Dedifferentiated amniotic fluid mesenchymal stem cell (primary cell): ENCODE data around the gene DAGLA.
"Not testable (repeated sequence)": the region's sequence is repeated elsewhere in the genome, so short reads cannot be mapped to it uniquely, and the experiment has no call there.

ENCODE experiments used
- DNase-seq: peaks from one replicate; pipeline ENCODE4 v3.0.0-alpha.2; 2016; ENCODE audit errors: extremely low spot score

Gene DAGLA, protein sequence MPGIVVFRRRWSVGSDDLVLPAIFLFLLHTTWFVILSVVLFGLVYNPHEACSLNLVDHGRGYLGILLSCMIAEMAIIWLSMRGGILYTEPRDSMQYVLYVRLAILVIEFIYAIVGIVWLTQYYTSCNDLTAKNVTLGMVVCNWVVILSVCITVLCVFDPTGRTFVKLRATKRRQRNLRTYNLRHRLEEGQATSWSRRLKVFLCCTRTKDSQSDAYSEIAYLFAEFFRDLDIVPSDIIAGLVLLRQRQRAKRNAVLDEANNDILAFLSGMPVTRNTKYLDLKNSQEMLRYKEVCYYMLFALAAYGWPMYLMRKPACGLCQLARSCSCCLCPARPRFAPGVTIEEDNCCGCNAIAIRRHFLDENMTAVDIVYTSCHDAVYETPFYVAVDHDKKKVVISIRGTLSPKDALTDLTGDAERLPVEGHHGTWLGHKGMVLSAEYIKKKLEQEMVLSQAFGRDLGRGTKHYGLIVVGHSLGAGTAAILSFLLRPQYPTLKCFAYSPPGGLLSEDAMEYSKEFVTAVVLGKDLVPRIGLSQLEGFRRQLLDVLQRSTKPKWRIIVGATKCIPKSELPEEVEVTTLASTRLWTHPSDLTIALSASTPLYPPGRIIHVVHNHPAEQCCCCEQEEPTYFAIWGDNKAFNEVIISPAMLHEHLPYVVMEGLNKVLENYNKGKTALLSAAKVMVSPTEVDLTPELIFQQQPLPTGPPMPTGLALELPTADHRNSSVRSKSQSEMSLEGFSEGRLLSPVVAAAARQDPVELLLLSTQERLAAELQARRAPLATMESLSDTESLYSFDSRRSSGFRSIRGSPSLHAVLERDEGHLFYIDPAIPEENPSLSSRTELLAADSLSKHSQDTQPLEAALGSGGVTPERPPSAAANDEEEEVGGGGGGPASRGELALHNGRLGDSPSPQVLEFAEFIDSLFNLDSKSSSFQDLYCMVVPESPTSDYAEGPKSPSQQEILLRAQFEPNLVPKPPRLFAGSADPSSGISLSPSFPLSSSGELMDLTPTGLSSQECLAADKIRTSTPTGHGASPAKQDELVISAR

DNA sequence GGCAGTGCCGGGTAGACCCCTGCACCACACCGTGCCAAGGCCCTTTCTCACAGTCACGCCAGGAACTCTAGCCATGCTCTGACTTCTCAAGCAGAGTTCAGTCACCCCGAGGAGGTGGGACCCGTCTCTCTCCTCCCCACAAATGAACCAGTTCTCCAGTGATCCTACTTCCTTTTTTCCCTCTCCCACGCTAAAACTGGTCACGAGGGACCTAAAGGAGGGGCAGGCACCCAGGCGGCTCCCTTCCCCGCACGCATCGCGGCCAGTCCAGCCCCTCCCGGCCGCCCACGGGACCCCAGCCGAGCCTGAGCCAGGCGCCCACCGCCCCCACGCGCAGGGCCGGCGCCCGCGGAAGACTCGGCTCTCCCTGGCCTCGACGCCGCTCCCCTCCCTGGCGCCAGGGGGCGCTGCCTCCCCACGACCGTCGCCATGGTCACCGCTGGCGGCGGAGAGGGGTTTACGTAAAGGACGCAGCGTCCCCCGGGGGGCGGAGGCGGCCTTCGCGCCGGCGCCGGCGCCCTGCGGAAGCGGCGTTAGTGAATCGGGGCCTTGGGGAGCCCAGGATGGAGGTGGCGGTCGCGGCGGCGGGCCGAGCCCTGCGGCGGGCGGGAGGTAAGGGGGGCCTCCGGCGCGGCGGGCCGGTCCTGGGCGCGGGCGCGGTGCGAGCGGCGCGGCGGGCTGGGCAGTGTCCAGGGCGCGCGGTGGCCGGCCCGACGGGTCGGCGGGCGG is at the start of gene DAGLA:
DAGLA (plus strand) TSS at position 499 of the 729 bp plus-strand sequence. CDS start 39,765 bp downstream, outside the sequence.
- no peak for DNase-seq

DNA sequence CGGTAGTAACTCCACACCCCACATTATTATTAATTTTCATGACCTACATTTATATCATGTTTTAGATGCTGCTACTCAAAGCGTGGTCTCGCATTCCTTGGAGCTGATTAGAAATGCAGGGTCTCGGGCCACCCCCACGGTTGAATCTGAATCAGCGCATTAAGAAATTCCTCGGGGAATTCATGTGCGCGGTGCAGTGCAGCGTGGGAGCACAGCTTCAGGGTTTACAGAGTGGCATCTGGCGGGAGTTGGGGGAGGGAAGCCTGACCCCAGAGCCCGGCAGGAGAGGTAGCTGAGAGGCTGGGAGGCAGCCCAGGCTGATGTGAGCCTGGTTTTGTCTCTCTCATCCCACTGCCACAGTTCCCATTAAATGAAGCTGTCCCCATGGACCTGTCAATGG is 48.1 kb upstream of the DAGLA start:
- DNase-seq = no peak

DNA sequence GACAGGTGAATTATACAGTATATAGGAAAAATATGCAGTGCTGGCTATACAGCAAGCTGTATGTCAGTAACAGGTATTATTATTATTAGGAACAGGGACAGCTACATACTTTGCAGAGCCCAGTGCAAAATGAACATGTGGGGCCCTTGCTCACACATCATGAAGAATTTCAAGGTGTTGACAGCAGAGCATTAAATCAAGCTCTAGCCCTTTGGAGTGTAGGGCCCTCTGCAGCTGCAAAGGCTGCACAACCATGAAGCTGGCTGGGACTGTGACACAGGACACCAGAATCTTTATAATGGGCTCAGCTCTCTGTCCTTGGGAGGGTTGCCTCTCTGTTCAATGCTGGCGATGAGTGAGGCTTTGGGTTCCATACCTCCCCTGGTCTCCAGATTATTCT is 44.9 kb upstream of the DAGLA start:
- DNase-seq = no peak

DNA sequence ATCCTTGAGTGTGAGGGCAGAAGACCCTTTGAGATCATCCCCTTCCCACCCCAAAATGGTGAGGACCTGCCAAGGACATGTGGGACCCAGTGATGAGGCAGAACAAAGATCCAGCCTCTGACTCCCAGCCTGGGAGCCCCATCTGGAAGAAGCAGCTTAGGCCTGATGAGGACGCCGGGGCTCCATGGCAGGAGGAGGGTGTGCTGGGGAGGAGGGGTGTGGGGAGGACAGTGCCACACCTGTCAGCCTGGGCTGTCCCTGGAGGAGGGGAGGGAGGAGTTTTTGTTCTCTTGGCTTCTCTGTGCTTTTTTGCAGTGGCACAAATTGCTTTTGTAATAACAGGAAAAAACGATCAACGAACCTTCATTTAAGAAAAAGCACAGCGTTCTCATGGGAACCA is 44.4 kb upstream of the DAGLA start:
- no peak for DNase-seq

DNA sequence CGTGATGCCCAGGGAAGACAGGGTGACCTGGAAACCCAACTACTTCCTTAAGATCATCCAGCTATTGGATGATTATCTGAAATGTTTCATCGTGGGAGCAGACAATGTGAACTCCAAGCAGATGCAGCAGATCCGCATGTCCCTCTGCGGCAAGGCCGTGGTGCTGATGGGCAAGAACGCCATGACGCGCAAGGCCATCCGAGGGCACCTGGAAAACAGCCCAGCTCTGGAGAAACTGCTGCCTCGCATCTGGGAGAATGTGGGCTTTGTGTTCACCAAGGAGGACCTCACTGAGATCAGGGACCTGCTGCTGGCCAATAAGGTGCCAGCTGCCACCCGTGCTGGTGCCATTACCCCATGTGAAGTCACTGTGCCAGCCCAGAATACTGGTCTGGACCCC is 43.5 kb upstream of the DAGLA start:
- DNase-seq = no peak

DNA sequence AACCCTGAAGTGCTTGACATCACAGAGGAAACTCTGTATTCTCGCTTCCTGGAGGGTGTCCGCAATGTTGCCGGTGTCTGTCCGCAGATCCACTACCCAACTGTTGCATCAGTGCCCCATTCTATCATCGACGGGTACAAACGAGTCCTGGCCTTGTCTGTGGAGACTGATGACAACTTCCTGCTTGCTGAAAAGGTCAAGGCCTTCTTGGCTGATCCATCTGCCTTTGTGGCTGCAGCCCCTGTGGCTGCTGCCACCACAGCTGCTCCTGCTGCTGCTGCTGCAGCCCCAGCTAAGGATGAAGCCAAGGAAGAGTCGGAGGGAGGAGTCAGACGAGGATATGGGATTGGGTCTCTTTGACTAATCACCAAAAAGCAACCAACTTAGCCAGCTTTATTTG is 42.9 kb upstream of the DAGLA start:
- DNase-seq = no peak

DNA sequence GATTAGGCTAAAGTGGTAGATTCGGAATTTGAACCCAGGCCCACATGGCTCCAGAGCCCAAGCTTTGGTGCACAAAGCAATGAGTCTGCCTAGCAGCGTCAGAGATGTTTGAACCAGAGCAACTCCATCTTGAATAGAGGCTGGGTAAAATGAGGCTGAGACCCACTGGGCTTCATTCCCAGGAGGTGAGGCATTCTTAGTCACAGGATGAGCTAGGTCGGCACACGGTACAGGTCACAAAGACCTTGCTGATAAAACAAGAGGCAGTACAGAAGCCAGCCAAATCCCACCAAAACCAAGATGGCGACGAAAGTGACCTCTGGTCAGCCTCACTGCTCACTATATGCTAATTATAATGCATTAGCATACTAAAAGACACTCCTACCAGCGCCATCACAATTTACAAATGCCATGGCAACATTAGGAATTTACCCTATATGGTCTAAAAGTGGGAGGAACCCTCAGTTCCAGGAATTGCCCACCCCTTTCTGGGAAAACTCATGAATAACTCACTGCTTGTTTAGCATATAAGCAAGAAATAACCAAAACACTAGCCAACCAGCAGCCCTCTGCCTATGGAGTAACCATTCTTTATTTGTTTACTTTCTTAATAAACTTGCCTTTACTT is 40.3 kb upstream of the DAGLA start:
- no peak for DNase-seq

DNA sequence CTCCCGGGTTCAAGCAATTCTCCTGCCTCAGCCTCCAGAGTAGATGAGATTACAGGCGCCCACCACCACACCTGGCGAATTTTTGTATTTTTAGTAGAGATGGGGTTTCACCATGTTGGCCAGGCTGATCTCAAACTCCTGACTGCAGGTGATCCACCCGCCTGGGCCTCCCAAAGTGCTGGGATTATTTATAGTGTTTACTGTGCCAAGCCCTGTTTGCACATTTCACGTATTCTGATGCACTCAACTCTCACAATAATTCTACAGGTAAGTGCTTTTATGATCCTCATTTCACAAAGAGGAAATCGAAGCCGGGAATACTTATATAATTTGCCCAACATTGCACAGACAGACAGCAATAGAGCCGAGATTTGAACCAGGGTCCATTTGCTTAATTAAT is 38.0 kb upstream of the DAGLA start:
- no peak for DNase-seq

DNA sequence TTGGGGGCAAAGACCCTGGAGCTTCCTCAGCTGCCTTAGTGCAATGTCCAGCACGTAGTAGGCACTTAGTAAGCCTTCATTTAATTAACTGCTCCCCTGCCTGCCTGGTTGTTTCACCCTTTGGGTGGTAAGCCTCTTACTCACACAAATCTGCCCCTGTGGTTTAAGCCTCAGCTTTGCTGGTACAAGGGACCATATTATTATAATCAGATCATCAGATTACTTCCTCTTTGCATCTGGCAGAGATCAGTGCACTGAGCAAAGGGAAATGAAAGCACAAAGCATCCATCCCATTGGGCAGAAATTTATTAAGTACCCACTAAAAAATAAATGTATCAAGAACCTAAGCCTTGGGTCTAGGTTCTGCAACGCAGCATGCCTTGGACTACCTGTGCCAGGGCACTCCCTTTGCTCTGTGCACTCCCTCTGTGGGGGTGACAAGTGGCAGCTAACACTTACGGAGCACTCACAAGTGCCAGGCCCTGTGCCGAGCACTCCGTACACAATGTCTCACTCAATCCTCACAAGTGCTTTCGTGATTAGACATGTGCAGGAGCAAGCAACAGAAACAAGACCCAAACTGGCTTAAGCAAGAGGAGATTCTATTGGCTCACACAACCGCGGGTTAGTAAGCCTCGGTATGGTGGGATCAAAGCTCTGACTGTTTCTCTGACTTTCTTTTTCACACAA is 34.9 kb upstream of the DAGLA start:
- DNase-seq = no peak

DNA sequence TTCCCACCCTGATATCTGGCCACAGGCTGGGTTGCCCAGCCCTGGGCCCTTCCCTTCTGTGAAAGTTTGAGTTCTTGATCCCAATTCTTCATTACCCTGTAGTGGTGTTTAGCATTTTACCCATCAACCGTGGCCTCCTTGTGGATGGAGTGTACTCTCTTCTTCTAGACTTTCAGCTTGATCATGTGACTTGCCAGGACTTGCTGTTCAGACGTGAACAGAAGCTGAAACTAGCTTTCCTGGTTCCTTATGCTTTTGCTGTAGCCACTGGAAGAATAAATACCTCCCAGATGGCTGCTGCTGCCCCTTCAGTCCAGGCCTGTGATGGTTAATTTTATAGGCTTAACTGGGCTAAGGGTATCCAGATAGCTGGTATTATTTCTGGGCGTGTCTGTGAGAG is 32.7 kb upstream of the DAGLA start:
- DNase-seq = no peak

DNA sequence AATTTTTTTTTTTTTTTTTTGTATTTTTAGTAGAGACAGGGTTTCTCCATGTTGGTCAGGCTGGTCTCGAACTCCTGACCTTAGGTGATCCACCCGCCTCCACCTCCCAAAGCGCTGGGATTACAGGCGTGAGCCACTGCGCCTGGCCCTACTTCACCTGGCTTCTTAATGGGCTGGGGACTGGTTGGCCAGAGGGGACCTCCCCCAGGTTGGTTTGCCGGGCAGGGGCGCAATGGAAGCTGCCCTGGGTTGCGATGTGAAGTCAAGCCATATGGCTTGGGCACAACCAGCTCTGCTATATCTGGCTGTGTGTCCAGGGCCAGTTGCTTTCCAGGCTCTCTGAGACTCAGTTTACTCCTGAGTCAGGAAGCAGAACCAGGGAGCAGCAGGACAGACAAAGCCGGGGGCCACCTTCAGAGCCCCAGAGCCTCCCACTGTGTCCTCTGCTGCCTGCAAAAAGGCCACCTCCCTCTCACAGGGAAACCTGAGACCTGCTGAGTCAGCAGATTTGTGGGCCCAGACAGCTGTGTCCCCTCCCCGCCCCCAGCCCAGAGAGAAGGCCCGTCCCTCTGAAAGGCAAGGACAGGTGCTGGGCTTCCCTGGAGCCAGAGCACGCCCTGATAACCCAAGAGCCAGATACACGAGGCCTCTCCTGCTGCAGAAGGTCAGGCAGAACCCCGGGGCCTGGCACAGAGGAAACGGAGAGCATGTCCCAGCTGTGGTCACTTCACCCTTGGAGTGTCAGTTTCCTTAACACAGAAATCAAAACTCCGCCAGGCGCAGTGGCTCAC is 29.2 kb upstream of the DAGLA start:
- DNase-seq = no peak

DNA sequence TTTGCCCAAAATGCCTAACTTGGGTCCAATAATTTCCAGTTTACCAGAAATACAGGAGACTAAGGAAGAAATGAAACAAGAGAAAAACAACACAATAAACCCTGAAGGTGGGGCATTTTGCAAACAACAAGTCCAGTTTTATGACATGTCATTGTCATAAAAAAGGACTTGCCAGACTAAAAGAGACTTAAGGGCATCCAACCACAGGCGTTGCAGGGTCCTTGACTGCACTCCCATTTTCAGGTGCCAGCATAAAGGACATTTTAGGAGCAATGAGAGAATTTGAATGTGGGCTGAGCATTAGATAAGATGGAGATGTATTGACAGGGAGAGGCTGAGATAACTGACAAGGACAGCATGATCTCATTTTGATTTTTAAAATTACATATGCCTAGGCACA is 28.1 kb upstream of the DAGLA start:
- no peak for DNase-seq

DNA sequence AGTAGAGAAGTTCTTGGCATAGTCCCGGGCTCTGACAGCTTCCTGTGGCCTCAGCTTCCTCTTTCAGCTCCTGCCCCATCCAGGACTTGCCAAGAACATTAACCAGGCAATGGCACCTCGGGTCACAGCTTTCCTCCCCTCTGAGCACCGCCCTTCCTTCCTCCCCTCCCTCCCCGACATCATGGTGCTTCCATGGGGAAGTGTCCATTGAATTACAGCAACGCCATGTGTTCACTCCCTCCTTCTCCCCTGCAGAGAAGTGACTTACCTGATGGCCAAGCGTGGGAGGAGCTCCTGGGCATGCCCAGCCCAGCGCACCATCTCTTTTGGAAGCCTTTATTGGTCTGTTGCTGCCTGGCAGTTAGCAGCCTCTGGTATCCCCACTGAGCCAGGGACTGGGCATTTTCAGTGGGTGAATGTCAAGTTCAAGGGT is 25.8 kb upstream of the DAGLA start:
- no peak for DNase-seq

DNA sequence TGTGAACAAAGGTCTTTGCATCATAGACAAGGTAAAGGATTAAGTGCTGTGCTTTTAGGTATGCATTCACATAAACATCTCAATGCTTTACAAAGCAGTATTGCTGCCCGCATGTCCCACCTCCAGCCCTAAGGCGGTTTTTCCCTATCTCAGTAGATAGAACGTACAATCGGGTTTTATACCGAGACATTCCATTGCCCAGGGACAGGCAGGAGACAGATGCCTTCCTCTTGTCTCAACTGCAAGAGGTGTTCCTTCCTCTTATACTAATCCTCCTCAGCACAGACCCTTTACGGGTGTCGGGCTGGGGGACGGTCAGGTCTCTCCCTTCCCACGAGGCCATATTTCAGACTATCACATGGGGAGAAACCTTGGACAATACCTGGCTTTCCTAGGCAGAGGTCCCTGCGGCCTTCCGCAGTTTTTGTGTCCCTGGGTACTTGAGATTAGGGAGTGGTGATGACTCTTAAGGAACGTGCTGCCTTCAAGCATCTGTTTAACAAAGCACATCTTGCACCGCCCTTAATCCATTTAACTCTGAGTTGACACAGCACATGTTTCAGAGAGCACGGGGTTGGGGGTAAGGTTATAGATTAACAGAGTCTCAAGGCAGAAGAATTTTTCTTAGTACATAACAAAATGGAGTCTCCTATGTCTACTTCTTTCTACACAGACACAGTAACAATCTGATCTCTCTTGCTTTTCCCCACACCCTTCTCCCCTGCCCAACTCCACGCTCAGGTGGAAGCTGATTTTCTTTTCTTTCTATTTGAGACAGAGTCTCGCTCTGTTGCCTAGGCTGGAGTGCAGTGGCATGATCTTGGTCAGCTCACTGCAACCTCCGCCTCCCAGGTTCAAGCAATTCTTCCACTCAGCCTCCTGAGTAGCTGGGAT is 24.7 kb upstream of the DAGLA start:
- DNase-seq = not testable (repeated sequence)

DNA sequence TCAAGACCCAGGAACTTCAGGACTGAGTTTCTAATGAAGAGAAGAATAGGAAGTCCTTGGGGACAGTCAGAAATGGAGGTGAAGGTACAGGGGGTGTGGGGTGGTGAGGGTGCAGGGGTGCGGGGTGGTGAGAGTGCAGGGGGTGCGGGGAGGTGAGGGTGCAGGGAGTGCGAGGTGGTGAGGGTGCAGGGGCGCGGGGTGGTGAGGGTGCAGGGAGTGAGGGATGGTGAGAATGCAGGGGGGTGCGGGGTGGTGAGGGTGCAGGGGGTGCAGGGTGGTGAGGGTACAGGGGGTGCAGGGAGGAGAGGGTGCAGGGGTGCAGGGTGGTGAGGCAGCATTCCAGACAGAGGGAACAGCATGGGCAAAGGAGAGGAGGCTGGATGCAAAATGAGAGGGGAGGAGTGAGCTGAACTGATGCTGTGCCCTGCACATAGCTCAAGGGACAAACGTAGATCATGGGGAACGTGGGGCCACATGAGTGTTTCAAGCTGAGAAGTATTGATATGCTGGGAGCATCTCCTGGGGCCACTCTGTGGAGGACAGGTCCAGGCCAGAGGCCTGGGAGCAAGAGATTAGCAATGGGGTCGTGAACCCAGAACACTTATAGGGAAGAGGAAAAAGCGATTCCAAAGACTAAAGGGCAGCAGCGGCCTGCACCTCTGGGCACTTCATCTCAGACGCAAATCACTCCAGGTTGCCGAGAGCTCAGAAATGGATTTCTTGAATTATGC is 23.7 kb upstream of the DAGLA start:
- no peak for DNase-seq

DNA sequence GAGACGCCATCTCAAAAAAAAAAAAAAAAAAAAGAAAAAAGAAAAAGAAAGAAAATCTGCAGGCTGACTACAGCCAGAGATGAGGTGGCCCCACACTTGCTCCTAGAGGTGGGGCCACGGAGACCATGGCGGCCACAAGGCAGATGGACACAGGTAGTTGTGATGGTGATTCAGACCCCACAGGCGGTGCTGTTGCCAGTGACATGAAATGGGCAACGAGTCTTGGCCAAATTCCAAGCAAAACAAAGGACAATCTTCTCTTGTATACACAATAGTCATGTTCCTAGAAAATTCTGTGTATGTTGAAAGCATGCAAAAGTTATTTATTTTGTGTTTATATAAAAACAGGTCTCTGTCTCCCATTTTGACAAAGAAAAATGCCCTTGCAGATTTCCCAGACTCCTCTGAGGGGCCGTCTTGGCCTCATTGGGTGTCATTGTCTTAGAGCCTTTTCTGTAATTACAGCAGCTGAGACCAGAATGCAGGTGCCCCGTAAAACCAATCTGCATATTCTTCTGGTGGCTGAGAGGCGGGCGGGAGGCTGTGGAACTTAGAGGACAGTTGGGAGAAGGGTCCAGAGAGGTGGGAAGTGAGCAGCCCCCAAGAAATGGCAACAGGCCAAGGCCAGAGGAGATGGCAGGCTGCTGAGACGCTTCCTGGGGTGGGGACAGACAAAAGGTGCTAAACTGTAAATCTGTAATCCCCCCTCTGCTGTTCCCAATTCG is 22.5 kb upstream of the DAGLA start:
- no peak for DNase-seq

DNA sequence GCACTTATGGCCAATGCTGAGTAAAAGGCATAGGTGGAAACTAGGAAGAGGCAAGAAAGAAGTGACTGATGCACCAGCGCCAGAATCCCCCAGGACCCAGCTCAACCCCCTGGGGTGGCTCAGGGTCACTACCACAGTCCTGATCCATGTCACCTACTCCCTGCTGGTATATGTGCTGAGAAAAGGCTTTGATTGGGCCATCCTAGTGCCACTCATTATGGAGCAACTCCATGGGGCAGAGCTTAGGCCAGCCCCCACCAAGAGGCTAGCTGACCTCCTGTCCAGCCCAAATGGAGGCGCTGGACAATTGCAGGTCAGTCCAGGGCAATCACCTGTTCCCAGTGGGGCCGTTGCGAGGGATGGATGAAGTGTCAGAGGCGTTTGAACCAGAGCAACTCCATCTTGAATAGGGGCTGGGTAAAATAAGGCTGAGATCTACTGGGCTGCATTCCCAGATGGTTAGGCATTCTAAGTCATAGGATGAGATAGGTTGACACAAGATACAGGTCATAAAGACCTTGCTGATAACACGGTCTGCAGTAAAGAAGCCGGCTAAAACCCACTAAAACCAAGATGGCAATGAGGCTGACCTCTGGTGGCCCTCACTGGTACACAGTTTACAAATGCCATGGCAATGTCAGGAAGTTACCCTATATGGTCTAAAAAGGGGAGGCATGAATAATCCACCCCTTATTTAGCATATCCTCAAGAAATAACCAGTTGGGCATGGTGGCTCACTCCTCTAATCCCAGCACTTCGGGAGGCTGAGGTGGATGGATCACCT is 20.6 kb upstream of the DAGLA start:
- no peak for DNase-seq
